OCI-LY7 (cell line): ENCODE data around the gene EPN1.

Source experiments
- EZH2phosphoT487 ChIP-seq: fragments of 200-600 bp; sonication (generic); IDR thresholded peaks from 2 replicates; pipeline ENCODE4 v1.6.1; 2018; ENCODE audit warnings: low read depth, borderline replicate concordance, mild to moderate bottlenecking, mixed run types, antibody characterized with exemption, low read length, moderate library complexity, mixed read lengths
- TF ChIP-seq, protein P1 (sequence below): fragments of 200-600 bp; sonication (generic); conservative IDR thresholded peaks from 2 replicates; pipeline ENCODE4 v1.5.1; 2014; ENCODE audit warnings: mild to moderate bottlenecking, antibody characterized with exemption, low read length, moderate library complexity, mixed read lengths

- TF ChIP-seq, protein P1, sequence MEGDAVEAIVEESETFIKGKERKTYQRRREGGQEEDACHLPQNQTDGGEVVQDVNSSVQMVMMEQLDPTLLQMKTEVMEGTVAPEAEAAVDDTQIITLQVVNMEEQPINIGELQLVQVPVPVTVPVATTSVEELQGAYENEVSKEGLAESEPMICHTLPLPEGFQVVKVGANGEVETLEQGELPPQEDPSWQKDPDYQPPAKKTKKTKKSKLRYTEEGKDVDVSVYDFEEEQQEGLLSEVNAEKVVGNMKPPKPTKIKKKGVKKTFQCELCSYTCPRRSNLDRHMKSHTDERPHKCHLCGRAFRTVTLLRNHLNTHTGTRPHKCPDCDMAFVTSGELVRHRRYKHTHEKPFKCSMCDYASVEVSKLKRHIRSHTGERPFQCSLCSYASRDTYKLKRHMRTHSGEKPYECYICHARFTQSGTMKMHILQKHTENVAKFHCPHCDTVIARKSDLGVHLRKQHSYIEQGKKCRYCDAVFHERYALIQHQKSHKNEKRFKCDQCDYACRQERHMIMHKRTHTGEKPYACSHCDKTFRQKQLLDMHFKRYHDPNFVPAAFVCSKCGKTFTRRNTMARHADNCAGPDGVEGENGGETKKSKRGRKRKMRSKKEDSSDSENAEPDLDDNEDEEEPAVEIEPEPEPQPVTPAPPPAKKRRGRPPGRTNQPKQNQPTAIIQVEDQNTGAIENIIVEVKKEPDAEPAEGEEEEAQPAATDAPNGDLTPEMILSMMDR = no peak
- TF ChIP-seq EZH2phosphoT487 = no peak
Measured at GRCh38 chr19:55673889-55674288, 1.1 kb upstream of the EPN1 start.
